HepG2 (cell line): ENCODE results near the gene CHRNG.

Experiments used
- CCAR2 ChIP-seq: fragments of 200-400 bp; formaldehyde crosslinking; optimal IDR thresholded peaks from 2 replicates; pipeline ENCODE3; 2018; ENCODE audit warnings: low read depth, mild to moderate bottlenecking, low read length, moderate library complexity
- ETV6 ChIP-seq: sonication (generic); formaldehyde crosslinking; conservative IDR thresholded peaks from 2 replicates; pipeline ENCODE4 v1.4.0; 2020; ENCODE audit warnings: missing genetic modification reagents
- EZH2 ChIP-seq: conservative IDR thresholded peaks from 2 replicates; pipeline ENCODE4 v1.6.1; 2012; ENCODE audit warnings: mild to moderate bottlenecking, low read depth, low read length, moderate library complexity
- FOXM1 ChIP-seq: sonication (generic); formaldehyde crosslinking; IDR thresholded peaks from 2 replicates; pipeline ENCODE4 v1.5.0; 2020; ENCODE audit warnings: missing genetic modification reagents
- JUNB ChIP-seq: sonication (generic); formaldehyde crosslinking; IDR thresholded peaks from 2 replicates; pipeline ENCODE4 v1.8.0; 2022; ENCODE audit warnings: missing genetic modification reagents, mild to moderate bottlenecking, borderline replicate concordance
- NFKBIZ ChIP-seq: IDR thresholded peaks from 2 replicates; pipeline ENCODE4 v1.6.1; 2018; ENCODE audit warnings: missing genetic modification reagents, missing compliant biosample characterization
- POLR2AphosphoS2 ChIP-seq: IDR thresholded peaks from 2 replicates; pipeline ENCODE4 v1.6.1; 2011; ENCODE audit warnings: low read depth, low read length, improper control_type of control experiment
- TBX3 ChIP-seq: fragments of 450-650 bp; IDR thresholded peaks from 2 replicates; pipeline ENCODE4 v1.6.1; 2017; ENCODE audit warnings: antibody characterized with exemption, mild to moderate bottlenecking, inconsistent platforms, borderline replicate concordance
- ZBTB1 ChIP-seq: sonication (generic); formaldehyde crosslinking; IDR thresholded peaks from 2 replicates; pipeline ENCODE4 v1.4.0; 2020; ENCODE audit warnings: missing genetic modification reagents, borderline replicate concordance
- ZNF232 ChIP-seq: sonication (generic); formaldehyde crosslinking; IDR thresholded peaks from 2 replicates; pipeline ENCODE4 v1.4.0; 2020; ENCODE audit warnings: missing genetic modification reagents, borderline replicate concordance
- ZNF75D ChIP-seq: sonication (generic); formaldehyde crosslinking; IDR thresholded peaks from 2 replicates; pipeline ENCODE4 v1.8.1; 2023; ENCODE audit warnings: missing genetic modification reagents, mild to moderate bottlenecking, borderline replicate concordance
- TF ChIP-seq, protein P1 (sequence below): sonication (generic); formaldehyde crosslinking; IDR thresholded peaks from 2 replicates; pipeline ENCODE4 v1.5.0; 2020; ENCODE audit warnings: mild to moderate bottlenecking, missing genetic modification reagents, moderate library complexity
- TF ChIP-seq, protein P2 (sequence below): sonication (generic); formaldehyde crosslinking; IDR thresholded peaks from 2 replicates; pipeline ENCODE4 v1.8.0; 2022; ENCODE audit warnings: missing genetic modification reagents, mild to moderate bottlenecking, moderate library complexity, borderline replicate concordance
- TF ChIP-seq, protein P3 (sequence below): sonication (generic); formaldehyde crosslinking; IDR thresholded peaks from 2 replicates; pipeline ENCODE4; 2020; ENCODE audit warnings: missing genetic modification reagents, mild to moderate bottlenecking, borderline replicate concordance

DNA sequence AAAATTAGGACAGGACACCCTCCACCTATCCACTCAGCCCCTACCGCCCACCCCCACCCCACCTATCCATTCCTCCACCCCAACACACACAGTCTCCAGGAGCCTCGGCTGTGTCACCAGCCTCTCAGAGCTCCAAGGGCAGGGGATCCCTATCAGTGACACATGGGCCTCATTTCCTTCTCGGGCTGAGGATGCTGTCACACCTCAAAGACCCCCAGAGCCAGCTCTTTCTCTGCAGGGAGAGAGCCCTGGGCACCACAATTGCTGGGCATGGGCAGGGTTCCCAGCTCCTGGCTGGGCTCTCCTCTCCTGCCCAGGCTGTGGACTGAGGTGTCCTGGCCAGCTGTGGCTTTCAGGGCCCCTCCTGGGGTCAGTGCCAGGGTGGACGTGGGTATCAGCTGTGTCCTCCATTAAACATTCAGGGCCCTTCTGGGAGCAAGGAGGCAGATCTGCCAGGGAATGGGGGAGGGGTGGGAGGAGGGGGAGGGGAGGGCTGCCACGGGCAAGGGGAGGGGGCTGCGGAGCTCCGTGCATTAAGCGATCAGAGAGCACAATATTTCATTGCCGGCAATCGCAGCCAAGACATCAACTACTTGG is 37.6 kb upstream of the CHRNG start:
- TF ChIP-seq POLR2AphosphoS2 (no peak), NFKBIZ (no peak), FOXM1 (CRISPR knock-in tag) (no peak), ZNF232 (CRISPR knock-in tag) (no peak), ZNF75D (CRISPR knock-in tag) (no peak), ZBTB1 (CRISPR knock-in tag) (no peak), EZH2 (no peak), JUNB (no peak), CCAR2 (no peak), TBX3 (no peak), ETV6 (no peak)
- TF ChIP-seq, protein P1, sequence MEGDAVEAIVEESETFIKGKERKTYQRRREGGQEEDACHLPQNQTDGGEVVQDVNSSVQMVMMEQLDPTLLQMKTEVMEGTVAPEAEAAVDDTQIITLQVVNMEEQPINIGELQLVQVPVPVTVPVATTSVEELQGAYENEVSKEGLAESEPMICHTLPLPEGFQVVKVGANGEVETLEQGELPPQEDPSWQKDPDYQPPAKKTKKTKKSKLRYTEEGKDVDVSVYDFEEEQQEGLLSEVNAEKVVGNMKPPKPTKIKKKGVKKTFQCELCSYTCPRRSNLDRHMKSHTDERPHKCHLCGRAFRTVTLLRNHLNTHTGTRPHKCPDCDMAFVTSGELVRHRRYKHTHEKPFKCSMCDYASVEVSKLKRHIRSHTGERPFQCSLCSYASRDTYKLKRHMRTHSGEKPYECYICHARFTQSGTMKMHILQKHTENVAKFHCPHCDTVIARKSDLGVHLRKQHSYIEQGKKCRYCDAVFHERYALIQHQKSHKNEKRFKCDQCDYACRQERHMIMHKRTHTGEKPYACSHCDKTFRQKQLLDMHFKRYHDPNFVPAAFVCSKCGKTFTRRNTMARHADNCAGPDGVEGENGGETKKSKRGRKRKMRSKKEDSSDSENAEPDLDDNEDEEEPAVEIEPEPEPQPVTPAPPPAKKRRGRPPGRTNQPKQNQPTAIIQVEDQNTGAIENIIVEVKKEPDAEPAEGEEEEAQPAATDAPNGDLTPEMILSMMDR (CRISPR knock-in tag): no peak
- TF ChIP-seq, protein P2, sequence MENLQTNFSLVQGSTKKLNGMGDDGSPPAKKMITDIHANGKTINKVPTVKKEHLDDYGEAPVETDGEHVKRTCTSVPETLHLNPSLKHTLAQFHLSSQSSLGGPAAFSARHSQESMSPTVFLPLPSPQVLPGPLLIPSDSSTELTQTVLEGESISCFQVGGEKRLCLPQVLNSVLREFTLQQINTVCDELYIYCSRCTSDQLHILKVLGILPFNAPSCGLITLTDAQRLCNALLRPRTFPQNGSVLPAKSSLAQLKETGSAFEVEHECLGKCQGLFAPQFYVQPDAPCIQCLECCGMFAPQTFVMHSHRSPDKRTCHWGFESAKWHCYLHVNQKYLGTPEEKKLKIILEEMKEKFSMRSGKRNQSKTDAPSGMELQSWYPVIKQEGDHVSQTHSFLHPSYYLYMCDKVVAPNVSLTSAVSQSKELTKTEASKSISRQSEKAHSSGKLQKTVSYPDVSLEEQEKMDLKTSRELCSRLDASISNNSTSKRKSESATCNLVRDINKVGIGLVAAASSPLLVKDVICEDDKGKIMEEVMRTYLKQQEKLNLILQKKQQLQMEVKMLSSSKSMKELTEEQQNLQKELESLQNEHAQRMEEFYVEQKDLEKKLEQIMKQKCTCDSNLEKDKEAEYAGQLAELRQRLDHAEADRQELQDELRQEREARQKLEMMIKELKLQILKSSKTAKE (CRISPR knock-in tag): no peak
- TF ChIP-seq, protein P3, sequence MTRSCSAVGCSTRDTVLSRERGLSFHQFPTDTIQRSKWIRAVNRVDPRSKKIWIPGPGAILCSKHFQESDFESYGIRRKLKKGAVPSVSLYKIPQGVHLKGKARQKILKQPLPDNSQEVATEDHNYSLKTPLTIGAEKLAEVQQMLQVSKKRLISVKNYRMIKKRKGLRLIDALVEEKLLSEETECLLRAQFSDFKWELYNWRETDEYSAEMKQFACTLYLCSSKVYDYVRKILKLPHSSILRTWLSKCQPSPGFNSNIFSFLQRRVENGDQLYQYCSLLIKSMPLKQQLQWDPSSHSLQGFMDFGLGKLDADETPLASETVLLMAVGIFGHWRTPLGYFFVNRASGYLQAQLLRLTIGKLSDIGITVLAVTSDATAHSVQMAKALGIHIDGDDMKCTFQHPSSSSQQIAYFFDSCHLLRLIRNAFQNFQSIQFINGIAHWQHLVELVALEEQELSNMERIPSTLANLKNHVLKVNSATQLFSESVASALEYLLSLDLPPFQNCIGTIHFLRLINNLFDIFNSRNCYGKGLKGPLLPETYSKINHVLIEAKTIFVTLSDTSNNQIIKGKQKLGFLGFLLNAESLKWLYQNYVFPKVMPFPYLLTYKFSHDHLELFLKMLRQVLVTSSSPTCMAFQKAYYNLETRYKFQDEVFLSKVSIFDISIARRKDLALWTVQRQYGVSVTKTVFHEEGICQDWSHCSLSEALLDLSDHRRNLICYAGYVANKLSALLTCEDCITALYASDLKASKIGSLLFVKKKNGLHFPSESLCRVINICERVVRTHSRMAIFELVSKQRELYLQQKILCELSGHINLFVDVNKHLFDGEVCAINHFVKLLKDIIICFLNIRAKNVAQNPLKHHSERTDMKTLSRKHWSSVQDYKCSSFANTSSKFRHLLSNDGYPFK: no peak
